Endothelial cell (in vitro differentiated cells): ENCODE results near the gene DENND6A. TPM values are rescaled to one million over a fixed set of nuclear protein-coding genes. Genes with fewer than 3 reads are reported as not detected.
"Not testable (repeated sequence)": the region's sequence is repeated elsewhere in the genome, so short reads cannot be mapped to it uniquely, and the experiment has no call there.

Source experiments
- DNase-seq: peaks from one replicate; pipeline ENCODE4 v3.0.0; 2021; ENCODE audit warnings: low spot score
- H3K27ac Mint-ChIP-seq: one replicate; pipeline ENCODE4 v1.8.0; 2021; ENCODE audit warnings: mixed read lengths, inconsistent platforms; ENCODE audit not compliant: unreplicated experiment
- H3K27me3 Mint-ChIP-seq: one replicate; pipeline ENCODE4 v1.8.0; 2021; ENCODE audit warnings: mild to moderate bottlenecking, moderate library complexity, mixed read lengths, inconsistent platforms; ENCODE audit not compliant: unreplicated experiment
- H3K36me3 Mint-ChIP-seq: one replicate; pipeline ENCODE4 v1.8.0; 2021; ENCODE audit warnings: mild to moderate bottlenecking, low read depth, mixed read lengths, inconsistent platforms; ENCODE audit not compliant: unreplicated experiment
- H3K4me1 Mint-ChIP-seq: one replicate; pipeline ENCODE4 v1.8.0; 2021; ENCODE audit warnings: mild to moderate bottlenecking, mixed read lengths, inconsistent platforms; ENCODE audit not compliant: unreplicated experiment
- H3K4me3 Mint-ChIP-seq: one replicate; pipeline ENCODE4 v1.8.0; 2021; ENCODE audit warnings: mild to moderate bottlenecking, mixed read lengths, inconsistent platforms; ENCODE audit not compliant: unreplicated experiment
- H3K9me3 Mint-ChIP-seq: one replicate; pipeline ENCODE4 v1.8.0; 2021; ENCODE audit warnings: mixed read lengths, inconsistent platforms; ENCODE audit not compliant: unreplicated experiment
- total RNA-seq: library from RNA; stranded (reverse); fragmentation: NEBNext Ultra II Directional; extraction: Animal tissue kit (Norgen Biotek cat#: 25700); gene quantifications from one replicate; pipeline ENCODE4 v1.2.1, GENCODE V29; 2021; ENCODE audit not compliant: unreplicated experiment
- TF ChIP-seq, protein P1 (sequence below): fragments of 200-600 bp; sonication (generic); IDR thresholded peaks from one replicate; pipeline ENCODE4 v1.5.0; 2021; ENCODE audit warnings: antibody characterized with exemption; ENCODE audit not compliant: unreplicated experiment

Gene DENND6A
- total RNA-seq, 1 donor from 2014 or later = 25.3 TPM

DNA sequence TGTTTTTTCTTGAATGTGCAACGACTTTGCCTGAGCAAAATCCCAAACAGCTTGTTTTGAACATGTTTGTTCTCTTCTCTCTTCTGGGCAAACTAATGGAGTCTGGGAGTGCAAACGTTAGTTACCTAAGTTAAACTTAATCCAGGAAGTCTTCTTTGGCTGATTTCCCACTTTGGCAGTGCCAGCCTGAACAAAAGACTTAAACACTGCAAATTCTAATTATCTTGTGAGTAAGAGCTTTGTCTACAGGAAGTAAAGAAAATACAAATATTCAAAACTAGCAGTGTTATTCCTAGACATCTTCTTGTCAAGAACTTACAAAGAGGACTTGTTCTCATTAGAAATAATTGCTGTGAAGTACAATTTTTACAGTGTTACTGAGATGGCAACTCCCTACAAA lies 16.7 kb upstream of the DENND6A start:
- Mint-ChIP-seq H3K9me3 (no peaks in the 10 kb centered on the region), H3K36me3 (no peaks in the 10 kb centered on the region), H3K27ac (no peak overlapping the region), H3K27me3 (peaks cover 1% of the 10 kb centered on the region), H3K4me1 (peaks cover 2% of the 10 kb centered on the region), H3K4me3 (no peak overlapping the region)
- TF ChIP-seq, protein P1, sequence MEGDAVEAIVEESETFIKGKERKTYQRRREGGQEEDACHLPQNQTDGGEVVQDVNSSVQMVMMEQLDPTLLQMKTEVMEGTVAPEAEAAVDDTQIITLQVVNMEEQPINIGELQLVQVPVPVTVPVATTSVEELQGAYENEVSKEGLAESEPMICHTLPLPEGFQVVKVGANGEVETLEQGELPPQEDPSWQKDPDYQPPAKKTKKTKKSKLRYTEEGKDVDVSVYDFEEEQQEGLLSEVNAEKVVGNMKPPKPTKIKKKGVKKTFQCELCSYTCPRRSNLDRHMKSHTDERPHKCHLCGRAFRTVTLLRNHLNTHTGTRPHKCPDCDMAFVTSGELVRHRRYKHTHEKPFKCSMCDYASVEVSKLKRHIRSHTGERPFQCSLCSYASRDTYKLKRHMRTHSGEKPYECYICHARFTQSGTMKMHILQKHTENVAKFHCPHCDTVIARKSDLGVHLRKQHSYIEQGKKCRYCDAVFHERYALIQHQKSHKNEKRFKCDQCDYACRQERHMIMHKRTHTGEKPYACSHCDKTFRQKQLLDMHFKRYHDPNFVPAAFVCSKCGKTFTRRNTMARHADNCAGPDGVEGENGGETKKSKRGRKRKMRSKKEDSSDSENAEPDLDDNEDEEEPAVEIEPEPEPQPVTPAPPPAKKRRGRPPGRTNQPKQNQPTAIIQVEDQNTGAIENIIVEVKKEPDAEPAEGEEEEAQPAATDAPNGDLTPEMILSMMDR = no peak
- no peak for DNase-seq

DNA sequence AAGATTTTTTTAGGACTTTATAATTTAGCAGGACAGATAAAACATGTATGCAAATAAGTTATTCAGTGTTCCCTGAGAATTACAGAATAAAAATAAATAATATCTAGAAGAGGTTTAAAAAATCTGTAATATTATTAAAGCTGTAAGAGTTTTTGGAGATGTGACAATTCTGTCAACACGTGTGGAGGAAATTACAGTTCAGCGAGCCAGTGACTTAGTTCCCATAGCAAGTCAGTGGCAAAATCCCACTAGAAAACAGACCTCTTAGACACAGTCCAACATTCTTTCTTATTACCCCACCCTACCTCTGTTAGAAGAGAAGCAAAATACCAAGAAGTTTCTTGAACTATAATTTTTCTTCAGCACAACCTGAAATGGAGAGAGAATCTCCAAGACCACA lies 16.2 kb upstream of the DENND6A start:
- Mint-ChIP-seq H3K4me1 (peaks cover 2% of the 10 kb centered on the region), H3K36me3 (no peaks in the 10 kb centered on the region), H3K27me3 (peaks cover 1% of the 10 kb centered on the region), H3K4me3 (no peak overlapping the region), H3K27ac (no peak overlapping the region), H3K9me3 (no peaks in the 10 kb centered on the region)
- no peak for DNase-seq
- TF ChIP-seq, protein P1 = no peak

DNA sequence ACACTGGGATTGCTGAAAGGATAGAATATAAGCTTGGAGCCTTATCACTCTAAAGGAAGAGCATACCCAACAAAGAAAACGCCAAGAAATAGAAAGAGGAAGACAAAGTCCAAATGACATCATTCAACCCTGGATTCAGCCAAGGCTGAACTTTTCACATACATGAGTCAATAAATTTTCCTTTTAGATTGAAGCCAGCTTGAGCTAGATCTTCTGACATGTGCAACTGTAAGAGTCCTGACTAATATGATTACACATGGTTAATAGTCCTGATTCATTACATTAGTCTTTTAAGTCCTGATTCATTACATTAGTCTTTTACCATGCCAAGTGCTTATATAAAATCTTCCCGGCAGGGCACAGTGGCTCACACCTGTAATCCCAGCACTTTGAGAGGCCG lies 13.6 kb upstream of the DENND6A start:
- H3K27ac Mint-ChIP-seq = no peak overlapping the region
- H3K27me3 Mint-ChIP-seq = peaks cover 1% of the 10 kb centered on the region
- no peak overlapping the region for H3K4me3 Mint-ChIP-seq
- H3K36me3 Mint-ChIP-seq = no peaks in the 10 kb centered on the region
- peaks cover 2% of the 10 kb centered on the region for H3K4me1 Mint-ChIP-seq
- TF ChIP-seq, protein P1 = no peak
- no peaks in the 10 kb centered on the region for H3K9me3 Mint-ChIP-seq
- no peak for DNase-seq

DNA sequence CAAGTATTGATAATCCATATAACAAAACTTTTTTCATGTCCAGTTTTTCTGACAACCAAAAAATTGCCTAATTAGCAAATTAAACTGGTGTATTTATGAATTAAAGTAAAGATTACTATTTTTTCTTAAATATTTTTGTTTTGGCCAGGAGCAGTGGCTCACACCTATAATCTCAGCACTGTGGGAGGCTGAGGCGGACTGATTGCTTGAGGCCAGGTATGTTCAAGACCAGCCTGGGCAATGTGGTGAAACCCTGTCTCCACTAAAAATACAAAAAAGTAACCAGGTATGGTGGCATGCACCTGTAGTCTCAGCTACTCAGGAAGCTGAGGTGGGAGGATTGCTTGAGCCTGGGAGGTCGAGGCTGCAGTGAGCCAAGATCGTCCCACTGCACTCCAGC lies 12.5 kb upstream of the DENND6A start:
- DNase-seq, H3K27ac Mint-ChIP-seq, H3K4me3 Mint-ChIP-seq, H3K36me3 Mint-ChIP-seq, H3K27me3 Mint-ChIP-seq, H3K9me3 Mint-ChIP-seq, H3K4me1 Mint-ChIP-seq: not testable (repeated sequence)

DNA sequence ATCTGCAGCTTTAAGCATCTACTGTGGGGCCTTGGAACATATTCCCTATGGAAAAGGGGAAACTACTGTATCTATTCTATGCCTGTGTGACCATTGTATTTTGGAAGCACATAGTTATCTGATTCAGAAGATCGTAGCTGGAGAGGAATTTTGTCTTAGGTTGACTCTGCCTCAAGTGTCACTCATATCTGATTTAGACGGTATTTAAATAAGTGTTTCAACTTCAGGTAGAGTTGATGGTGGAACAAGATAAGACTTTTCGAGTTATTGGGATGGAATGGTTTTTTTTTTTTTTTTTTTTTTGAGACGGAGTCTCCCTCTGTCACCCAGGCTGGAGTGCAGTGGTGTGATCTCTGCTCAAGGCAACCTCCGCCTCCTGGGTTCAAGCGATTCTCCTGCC lies 8.9 kb upstream of the DENND6A start:
- H3K4me1 Mint-ChIP-seq = peaks cover 2% of the 10 kb centered on the region
- H3K4me3 Mint-ChIP-seq = no peak overlapping the region
- DNase-seq = no peak
- TF ChIP-seq, protein P1 = no peak
- H3K27ac Mint-ChIP-seq = no peak overlapping the region
- peaks cover 1% of the 10 kb centered on the region for H3K27me3 Mint-ChIP-seq
- H3K36me3 Mint-ChIP-seq = no peaks in the 10 kb centered on the region
- no peaks in the 10 kb centered on the region for H3K9me3 Mint-ChIP-seq

DNA sequence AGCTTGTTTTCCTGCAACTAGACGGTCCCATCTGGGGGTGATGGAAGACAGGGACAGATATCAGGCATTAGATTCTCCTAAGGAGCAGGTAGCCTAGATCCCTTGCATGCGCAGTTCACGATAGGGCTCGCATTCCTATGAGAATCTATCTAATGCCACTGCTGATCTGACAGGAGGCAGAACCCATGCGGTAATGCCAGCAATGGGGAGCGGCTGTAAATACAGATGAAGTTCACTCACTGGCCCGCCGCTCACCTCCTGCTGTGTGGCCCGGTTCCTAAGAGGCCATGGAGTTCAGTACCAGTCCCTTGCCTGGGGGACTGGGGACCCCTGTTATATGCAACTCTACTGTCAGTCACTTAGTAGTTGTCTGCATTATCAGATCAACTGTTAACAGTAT lies 7.9 kb upstream of the DENND6A start:
- no peaks in the 10 kb centered on the region for H3K4me1 Mint-ChIP-seq
- no peaks in the 10 kb centered on the region for H3K9me3 Mint-ChIP-seq
- H3K27ac Mint-ChIP-seq = no peak overlapping the region
- no peak for DNase-seq
- H3K36me3 Mint-ChIP-seq = no peaks in the 10 kb centered on the region
- no peak overlapping the region for H3K4me3 Mint-ChIP-seq
- H3K27me3 Mint-ChIP-seq = no peaks in the 10 kb centered on the region
- TF ChIP-seq, protein P1 = no peak
